NCI-H2107 treated with DMSO at 0.1 percent for 48 hours (cell line): ENCODE data around the gene TTYH1.
A peak's percentile ranks its signal among the peaks of the same experiment; 100 is the strongest.
"Not testable (repeated sequence)": the region's sequence is repeated elsewhere in the genome, so short reads cannot be mapped to it uniquely, and the experiment has no call there.

Source experiments
- DNase-seq: peaks from one replicate; lab custom pipeline; 2025; ENCODE audit not compliant: unreplicated experiment; lab: John Stamatoyannopoulos, UW

The TTYH1 gene

DNA sequence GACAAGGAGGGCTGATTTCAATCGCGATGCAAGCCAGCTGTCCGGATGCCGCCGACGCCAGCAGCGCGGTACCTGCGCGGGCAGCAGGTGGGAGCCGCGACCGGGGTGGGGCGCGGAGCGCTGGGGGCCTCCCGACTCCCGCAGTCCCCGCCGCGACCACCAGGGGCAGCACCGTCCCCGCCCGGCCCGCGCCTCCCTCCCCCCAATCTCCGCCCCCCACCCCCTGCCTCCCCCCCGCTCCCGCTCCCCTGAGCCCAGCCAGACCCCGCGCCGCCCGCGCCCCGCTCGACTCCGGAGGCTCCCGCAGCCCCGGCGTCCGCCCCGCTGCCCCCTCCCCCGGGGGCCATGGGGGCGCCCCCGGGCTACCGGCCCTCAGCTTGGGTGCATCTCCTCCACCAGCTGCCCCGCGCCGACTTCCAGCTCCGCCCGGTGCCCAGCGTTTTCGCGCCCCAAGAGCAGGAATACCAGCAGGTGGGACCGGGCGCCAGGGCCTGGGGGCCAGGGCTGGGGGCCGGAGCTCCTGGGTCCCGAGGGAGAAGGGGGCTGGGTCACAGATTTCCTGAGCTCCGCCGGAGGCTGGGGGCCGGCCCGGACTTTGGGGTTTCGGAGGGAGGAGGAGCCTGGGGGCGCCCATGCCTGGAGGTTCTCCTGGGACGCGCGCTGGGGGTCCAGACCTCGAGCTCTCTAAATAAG is at the start of gene TTYH1:
TTYH1 (plus strand) TSS at position 257 of the 693 bp plus-strand sequence; CDS start at position 346, 89 bp downstream.
- DNase-seq, result no peak

GRCh38 chr19:54365798-54366197 is 49.5 kb upstream of the TTYH1 start:
- not testable (repeated sequence) for DNase-seq

GRCh38 chr19:54366811-54367210 is 48.5 kb upstream of the TTYH1 start:
- no peak for DNase-seq

DNA sequence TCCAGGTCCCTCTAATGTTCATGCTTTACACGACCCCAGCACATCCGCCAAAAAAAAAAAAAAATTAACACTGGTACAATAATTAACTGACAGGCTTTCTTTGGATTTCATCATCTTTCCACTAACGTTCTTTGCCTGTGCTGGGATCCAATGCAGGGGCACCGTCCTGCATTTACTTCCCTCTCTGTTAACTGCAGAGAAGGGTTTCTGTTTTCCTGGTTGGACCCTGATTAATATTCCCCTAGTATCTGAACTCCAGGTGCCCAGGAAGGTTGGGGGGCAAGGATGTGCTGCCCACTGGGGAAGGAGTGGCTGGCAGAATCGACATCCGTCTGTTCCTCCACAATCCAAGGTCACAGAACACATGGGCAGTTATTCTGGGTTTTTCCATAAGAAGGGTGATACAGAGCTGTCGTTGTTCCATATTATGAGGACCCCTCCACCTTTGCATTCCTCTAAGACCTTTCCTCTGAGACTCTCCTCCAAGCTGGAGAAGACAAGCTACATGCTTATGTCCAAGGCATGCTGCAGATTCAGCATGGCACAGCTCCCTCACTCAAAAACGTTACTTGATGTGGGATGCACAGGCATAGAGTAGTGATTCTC is 46.1 kb upstream of the TTYH1 start:
- DNase-seq, result no peak

DNA sequence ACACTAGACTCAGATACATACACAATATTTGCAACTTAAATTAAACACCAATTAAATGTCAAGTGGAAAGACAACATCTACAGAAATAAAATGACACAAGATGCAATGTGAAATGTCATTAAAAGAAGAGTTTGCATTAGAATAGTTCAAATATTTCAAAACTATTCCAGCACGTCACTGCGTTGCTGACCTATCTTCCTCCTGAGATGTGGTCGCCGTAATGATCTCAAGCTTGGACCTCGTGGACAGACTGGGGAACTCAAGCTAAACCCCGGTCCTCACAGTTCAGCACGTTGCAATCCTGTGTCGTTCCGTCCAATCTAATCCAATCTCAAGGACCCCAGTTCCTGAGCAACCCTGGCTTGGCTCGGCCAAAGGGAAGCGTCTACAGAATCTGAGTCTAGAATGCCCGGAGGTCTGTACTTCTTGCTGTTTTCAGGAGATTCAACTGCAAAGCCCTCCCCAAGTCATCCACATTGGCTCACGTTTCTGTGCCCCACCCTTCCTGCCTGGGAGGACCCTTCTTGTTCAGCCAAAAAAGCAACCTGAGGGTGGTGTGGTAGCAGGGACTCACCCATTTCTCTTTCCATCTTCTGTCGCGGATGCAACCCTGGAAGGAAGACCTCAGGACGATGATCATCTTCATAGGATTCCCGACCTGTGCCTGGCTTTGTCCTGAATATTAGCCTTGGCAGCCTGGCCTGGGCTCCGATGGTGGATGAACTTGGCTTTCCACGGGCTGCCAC is 45.4 kb upstream of the TTYH1 start:
- not testable (repeated sequence) for DNase-seq

DNA sequence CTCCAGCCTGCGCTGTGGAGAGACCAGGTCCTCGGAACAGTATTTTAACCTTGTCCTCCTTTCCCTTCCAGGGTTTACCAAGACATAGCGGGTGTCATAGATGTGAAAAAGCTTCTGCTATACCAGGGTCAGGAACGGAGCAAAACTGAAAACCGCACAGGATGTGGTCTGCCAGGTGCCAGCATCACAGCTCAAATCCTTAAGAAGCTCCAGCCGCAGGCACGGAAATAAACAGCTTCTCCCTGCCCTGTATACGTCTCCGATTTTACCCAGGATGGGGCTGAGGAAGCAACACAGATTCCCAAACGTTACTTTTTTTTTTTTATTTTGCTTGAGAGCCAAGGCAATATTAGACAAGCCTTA is 44.8 kb upstream of the TTYH1 start:
- DNase-seq, result not testable (repeated sequence)

DNA sequence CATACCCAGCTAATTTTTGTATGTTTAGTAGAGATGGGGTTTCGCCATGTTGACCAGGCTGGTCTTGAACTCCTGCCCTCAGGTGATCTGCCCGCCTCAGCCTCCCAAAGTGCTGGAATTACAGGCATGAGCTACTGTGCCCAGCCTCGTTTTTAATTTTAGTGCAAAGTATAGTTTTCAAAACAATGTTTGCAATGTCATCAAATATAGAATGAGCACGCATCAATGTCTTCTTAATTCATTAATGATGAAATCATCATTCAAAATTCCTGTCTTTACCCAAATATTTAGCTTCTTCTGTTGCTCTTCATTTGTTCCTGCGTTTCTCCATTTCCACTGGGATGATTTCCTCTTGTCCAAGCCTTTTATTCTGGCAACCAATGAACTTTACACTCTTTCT is 43.8 kb upstream of the TTYH1 start:
- DNase-seq, result not testable (repeated sequence)

DNA sequence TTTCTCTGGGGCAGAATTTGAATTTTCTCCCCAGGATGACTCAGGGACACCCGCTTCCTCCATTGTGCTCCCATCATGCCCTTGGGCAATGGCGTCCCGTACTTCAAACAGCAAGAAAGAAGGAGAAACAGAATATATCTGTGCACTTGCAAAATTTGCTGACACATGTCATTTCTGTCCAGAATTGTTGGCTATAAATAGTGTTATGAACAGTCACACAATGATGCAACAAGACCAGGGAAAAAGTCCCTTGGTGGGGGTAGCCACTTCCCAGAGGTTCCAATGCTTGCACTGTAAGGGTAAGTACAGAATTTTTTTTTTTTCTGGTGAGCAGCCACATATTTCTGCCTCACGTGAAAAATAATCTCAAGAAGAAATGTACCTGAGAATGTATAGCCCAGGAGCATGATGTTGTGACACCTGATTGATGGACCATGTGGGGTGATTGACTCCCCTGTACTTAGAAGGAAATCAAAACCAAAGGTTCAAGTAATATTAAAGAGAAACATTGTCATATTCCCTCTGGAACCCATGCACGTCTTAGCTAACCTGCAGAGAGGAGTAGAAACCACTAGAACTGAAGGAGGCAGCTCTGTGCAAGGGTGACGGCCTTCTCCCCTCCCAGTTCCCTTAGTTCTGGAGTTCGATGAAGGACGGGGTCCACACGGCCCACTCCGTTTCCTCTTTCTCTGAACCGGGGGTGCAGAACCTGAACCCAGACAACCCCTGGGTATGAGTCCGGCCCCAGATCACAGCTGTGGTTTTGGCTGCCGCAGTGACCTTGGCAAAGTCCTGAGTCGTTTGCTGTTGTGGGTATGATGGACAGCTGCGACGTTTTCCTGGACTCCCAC is 41.3 kb upstream of the TTYH1 start:
- DNase-seq, result no peak

- DNase-seq, result not testable (repeated sequence)
Observed at GRCh38 chr19:54375181-54375938, 39.9 kb upstream of the TTYH1 start.

- no peak for DNase-seq
Observed at GRCh38 chr19:54376610-54377285, 38.5 kb upstream of the TTYH1 start.

DNA sequence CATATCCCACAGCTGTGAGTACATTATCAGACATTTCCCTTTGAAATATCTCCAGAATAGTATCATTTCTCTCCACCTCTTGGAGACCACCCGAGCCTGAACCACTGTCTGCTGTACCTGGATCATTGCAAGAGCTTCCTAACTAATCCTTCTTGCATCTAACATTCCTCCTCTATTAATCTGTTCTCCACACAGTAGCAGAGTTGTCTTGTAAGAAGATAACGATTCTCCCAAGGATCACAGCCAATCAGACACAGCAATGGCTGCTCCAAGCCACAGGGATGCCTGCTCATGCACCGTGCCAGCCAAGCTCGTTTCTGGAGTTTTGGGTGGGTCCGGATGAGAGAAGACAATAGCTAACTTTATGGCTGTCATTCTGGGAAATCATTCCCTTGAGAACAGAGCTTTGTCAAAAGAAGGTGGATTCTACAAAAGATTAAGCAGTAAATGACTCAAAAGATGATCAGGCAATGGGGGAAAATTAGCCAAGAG is 36.0 kb upstream of the TTYH1 start:
- no peak for DNase-seq

DNA sequence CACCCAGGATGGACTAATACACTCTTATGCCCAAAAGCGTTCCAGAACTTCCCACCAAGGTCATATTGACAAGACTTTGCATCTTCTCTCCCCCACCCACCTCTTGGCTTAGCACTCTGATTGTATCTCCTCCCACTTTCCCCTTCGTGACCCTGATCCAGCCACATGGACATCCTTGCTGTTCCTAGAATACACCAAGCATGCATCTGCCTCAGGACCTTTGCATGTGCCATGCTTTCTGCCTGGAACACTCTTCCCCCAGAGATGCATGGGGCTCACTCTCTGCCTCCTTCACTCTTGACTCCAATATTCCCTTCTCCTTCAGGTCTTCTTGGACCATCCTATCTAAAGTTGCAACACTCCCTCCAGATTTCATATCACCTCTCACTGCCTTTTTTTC is 34.4 kb upstream of the TTYH1 start:
- DNase-seq, result no peak

- DNase-seq, result not testable (repeated sequence)
Observed at GRCh38 chr19:54382041-54382440, 33.2 kb upstream of the TTYH1 start.

GRCh38 chr19:54383330-54383729 is 31.9 kb upstream of the TTYH1 start:
- DNase-seq, result no peak

DNA sequence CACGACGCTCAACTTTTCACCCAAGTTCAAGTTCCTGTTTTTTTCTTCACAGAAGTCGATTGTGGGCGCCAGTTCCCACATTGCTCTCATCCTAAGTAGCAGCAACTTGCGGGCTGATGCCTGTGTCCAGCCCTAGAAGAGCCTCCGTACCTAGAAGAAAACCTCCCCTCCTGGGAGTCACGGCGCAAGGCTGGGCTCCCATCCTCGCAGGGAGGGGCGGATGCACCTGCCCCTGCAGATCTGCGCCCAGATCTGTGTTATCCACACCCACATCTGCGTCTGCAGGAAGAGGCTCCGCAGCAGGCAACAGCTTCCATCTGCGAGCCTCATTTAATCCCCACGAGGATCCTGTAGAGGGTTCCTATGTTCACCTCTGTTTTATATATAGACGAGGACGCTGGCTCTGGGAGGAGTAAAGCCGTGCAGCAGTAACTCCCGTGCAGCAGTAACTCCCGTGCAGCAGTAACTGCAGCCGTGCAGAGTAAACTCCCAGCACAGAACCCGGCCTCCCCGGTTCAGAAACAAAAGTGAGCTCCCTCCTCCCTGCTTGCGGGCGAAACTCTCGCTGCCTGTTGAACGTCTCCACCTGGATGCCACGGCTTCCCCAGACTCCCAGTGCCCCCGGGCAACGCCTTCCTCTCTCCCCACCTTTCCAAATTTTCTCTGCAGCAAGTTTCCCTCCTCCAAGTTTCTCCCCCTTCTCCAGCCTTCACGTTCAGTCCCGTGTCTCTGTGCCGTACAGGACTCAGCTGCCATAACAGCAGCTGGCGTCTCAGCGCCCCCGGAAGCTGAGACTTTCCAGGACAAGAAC is 27.1 kb upstream of the TTYH1 start:
- DNase-seq, result no peak

DNA sequence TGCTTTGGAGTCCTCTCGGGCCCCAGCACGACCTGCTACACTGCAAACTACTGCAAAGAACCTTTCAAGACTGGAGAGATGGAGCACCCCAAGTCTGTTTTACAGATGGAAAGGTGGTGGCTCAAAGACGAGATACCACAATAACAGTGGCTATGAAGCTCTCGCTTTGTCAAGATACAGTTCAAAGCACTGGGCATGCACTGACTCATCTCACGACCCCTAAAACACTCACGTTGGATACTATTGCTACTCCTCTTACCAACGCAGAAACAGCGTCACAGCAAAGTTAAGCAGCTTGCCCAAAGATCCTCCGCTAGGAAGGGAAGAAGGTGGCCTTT is 26.5 kb upstream of the TTYH1 start:
- DNase-seq, result no peak

DNA sequence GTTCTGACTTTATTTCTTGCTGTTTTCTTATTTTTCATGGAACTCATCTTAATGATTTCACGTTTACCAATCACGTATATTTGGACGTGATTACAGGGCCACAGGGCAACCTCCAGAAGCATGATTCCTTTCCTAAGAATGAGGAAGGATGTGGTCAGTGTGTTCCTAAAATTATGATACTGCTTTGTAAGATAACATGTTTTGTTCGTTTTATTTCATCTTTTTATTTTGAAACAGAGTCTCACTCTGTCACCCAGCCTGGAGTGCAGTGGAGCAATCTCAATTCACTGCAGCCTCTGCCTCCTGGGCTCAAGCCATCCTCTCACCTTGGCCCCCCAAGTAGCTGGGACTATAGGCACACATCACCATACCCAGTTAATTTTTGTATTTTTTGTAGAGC is 25.7 kb upstream of the TTYH1 start:
- DNase-seq, result no peak

DNA sequence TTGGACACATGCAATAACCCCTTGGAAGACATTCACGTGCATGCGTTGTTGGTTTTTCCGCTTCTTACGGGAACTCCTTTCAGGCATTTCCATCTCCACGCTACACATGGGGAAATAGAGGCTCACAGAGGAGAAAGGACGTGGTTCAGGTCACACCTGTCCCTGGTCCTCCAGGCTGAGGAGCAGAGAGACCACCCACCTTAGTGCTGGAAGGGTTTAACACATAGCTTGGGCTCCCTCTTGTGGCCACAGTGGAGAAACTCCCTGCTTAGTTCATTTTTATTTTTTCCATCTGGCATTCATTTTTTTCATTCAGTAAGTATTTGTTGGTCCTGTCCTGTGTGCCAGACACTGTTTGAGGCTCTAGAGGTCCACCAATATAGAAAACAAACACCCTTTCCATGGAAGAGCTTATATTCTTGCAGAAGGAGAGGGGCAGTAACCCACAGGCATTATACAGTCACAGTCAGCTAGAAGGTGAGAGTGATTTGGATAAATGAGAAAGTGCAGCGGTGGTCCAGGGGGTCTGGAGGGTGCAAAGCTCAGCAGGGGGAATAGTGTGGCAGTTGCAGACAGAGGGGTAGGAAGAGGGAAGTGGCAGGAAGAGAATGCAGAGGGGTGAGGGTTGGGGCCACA is 24.2 kb upstream of the TTYH1 start:
- DNase-seq, result peak; percentile 15
